ELR (cell line): ENCODE data around the gene GARIN5A.
"Not testable (repeated sequence)": the region's sequence is repeated elsewhere in the genome, so short reads cannot be mapped to it uniquely, and the experiment has no call there.

Source experiments
- DNase-seq: peaks from one replicate; pipeline ENCODE4 v3.0.0-alpha.2; 2015; ENCODE audit warnings: low read depth

Gene GARIN5A

GRCh38 chr19:50488389-50489194 is 11.9 kb upstream of the GARIN5A start:
- no peak for DNase-seq

- peak; percentile 53 for DNase-seq
Observed at GRCh38 chr19:50486823-50487515, 10.3 kb upstream of the GARIN5A start.

GRCh38 chr19:50485284-50485955 is 8.8 kb upstream of the GARIN5A start:
- DNase-seq, result no peak

- no peak for DNase-seq
Observed at GRCh38 chr19:50482916-50483315, 6.3 kb upstream of the GARIN5A start.

GRCh38 chr19:50482271-50482855 is 5.7 kb upstream of the GARIN5A start:
- no peak for DNase-seq

- no peak for DNase-seq
Observed at GRCh38 chr19:50481351-50482149, 4.9 kb upstream of the GARIN5A start.

GRCh38 chr19:50480281-50481111 is 3.8 kb upstream of the GARIN5A start:
- no peak for DNase-seq

GRCh38 chr19:50479761-50480251 is 3.2 kb upstream of the GARIN5A start:
- no peak for DNase-seq

GRCh38 chr19:50478901-50479715 is 2.5 kb upstream of the GARIN5A start:
- DNase-seq, result peak; percentile 75

- DNase-seq, result no peak
Observed at GRCh38 chr19:50477751-50478515, 1.3 kb upstream of the GARIN5A start.

GRCh38 chr19:50476907-50477238 is 225 bp upstream of the GARIN5A start:
- no peak for DNase-seq

- DNase-seq, result no peak
Observed at GRCh38 chr19:50475736-50476223, 868 bp downstream of the GARIN5A start.

- no peak for DNase-seq
Observed at GRCh38 chr19:50475101-50475568, 1.5 kb downstream of the GARIN5A start.

GRCh38 chr19:50473336-50473735 is 3.3 kb downstream of the GARIN5A start:
- DNase-seq, result not testable (repeated sequence)

- no peak for DNase-seq
Observed at GRCh38 chr19:50468818-50469217, 7.8 kb downstream of the GARIN5A start.

- DNase-seq, result no peak
Observed at GRCh38 chr19:50467566-50467965, 9.1 kb downstream of the GARIN5A start.

GRCh38 chr19:50466706-50467039 is 10.0 kb downstream of the GARIN5A start:
- DNase-seq, result no peak

GRCh38 chr19:50465986-50466705 is 10.5 kb downstream of the GARIN5A start:
- peak; percentile 37 for DNase-seq
